ENCODE measurements around the gene PIP5K1C. TPM values are rescaled to one million over a fixed set of nuclear protein-coding genes. Genes with fewer than 3 reads are reported as not detected.
"Not testable (repeated sequence)": the region's sequence is repeated elsewhere in the genome, so short reads cannot be mapped to it uniquely, and the experiment has no call there.

The PIP5K1C gene
- total RNA-seq, 1 donor from 2014 or later: 15.4 TPM

DNA sequence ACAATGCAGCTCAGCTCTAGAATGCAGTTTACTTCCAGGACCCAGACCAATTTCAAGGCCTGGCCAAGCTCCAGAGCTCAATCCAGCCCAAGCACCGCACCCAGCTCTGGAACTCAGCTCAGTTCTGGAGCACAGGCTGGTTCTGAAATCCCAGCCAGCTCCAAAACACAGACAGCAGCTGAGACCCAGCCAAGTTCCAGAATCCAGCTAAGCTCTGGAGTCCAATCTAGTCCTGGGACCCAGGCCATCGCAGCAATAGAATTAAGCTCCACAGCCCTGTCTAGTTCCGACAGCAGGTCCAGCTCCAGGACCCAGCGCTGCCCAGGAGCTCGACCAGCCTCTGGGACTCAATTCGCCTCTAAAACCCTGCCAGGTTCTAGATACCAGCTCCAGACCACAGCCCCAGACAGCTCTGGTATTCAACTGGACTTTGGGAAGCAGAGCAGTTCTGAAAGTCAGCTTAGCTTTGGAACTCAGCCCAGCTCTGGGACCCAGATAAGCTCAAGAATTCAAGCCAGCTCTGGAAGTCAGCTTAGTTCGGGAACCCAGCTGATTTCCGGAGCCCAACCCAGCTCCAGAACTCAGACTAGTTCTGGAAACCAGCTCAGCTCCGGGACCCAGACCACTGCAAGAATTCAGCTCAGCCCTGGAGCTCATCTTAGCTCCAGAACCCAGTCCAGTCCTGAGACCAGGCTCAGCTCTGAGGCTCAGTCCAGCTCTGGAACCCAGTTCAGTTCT lies 108.2 kb downstream of the PIP5K1C start:
- DNase-seq (ENCODE audit: low read depth, low spot score): no peak

DNA sequence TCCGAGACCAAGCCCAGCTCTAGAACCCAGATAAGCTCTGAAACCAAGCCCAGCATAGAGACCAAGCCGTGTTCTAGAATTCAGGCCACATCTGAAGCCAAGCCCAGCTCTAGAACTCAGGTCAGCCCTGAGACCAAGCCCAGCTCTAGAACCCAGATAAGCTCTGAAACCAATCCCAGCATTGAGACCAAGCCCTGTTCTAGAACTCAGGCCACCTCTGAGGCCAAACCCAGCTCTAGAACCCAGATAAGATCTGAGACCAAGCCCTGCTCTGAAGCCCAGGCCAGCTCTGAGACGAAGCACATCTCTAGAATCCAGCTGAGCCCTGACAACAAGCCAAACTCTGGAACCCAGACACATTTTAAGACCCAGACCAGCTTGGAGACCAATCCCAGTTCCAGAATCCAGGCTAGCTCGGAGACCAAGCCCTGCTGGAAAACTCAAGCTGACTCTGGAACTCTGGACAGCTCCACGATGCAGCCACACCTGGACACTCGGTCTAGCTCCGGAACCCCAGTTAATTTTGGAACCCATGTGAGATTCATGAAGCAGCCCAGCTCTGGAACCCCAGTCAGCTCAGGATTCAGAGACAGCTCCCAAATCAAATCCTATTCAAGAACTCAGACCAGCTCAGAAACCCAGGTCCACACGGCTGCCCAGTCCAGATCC lies 109.1 kb downstream of the PIP5K1C start:
- no peak for DNase-seq (ENCODE audit: low read depth, low spot score)

DNA sequence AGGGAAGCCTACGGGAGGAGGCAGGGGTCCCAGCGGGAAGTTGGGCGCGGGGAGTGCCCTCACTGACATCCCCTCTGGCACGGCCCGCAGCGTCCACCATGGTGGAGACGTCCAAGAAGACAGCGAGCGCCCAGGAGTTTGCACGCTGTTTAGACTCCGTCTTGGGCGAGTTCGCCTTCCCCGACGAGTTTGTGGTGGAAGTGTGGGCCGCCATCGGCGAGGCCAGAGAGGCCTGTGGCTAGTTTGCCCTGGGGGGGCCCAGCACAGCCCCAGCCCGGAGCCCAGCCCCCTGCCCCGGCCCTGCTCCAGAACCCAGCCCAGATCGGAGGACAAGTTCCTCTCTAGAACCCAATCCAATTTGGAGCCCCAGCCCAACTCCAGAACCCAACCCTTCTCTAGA lies 110.3 kb downstream of the PIP5K1C start:
- no peak for DNase-seq (ENCODE audit: low read depth, low spot score)

DNA sequence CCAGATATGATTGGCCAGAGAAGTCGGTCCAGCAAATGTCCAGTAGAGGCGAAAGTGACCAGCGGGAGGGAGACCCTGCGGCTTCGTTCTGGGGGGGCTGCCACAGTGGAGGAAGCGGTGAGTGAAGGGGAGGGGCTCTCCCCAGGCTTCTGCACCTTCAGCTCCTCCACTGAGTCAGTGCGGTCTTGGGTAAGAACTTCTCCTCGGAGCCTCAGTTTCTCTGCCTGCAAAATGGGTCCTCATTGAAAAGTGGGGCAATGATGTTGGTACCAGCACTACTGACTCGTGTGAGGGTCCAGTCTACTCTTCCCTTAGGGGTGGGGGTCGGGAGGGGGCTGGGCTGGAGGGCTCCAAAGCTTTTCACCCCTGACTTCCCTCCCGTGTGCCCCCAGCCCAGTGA lies 110.8 kb downstream of the PIP5K1C start:
- no peak for DNase-seq (ENCODE audit: low read depth, low spot score)

- no peak for DNase-seq (ENCODE audit: low read depth, low spot score)
Observed at GRCh38 chr19:3586707-3587346, 113.4 kb downstream of the PIP5K1C start.

DNA sequence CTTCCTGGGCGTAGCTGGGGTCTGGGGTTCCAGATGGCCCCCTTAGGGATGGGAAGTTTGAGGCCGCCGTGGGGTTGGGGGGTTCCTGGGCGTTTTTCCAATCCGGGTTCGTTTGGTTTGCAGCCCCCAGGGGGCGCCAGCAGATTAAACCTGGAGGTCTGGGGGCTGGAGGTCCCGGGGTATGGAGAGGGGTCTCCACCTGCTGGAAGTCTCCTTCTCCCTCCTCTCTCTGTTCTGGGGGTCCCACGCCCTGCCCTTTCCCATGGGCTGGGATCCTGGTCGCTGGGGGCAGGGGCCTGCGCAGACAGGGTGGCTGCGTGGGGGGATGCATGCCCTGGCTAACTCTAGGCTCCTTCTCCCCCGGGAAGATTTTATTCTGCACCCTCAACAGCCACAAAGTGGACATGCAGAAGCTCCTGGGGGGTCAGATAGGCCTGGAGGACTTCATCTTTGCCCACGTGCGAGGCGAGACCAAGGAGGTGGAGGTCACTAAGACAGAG lies 114.1 kb downstream of the PIP5K1C start:
- no peak for DNase-seq (ENCODE audit: low read depth, low spot score)

GRCh38 chr19:3585301-3586126 lies 114.8 kb downstream of the PIP5K1C start, which contains the start of gene GIPC3:
Gene GIPC3, plus strand, starts transcription at chr19:3585478. Its CDS starts 120 bp downstream, at chr19:3585598.
- no peak for DNase-seq (ENCODE audit: low read depth, low spot score)

- DNase-seq (ENCODE audit: low read depth, low spot score): not testable (repeated sequence)
Observed at GRCh38 chr19:3584036-3584802, 116.0 kb downstream of the PIP5K1C start.

DNA sequence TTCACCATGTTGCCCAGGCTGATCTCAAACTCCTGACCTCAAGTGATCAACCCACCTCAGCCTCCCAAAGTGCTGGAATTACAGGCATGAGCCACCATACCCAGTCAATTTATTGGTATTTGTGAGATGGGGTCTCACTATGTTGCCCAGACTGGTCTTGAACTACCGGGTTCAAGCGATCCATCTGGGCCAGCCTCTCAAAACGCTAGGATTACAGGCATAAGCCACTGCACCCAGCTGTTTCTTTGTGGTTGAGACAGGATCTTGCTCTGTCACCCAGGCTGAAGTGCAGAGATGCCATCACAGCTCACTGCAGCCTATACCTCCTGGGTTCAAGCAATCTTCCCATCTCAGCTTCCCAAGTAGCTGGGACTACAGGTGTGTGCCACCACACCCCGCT lies 118.5 kb downstream of the PIP5K1C start:
- DNase-seq (ENCODE audit: low read depth, low spot score): not testable (repeated sequence)

Other genes with a start within 250 kb of the PIP5K1C start
- gene SMIM24, start 219.9 kb downstream of the PIP5K1C start, total RNA-seq: not detected in 2 replicates
- gene SMIM44, start 217.0 kb downstream of the PIP5K1C start, total RNA-seq: not detected in 2 replicates
- 15.6 and 22.4 TPM in 2 replicates for gene DOHH, start 199.8 kb downstream of the PIP5K1C start, total RNA-seq
- 46.1 and 46.6 TPM in 2 replicates for gene FZR1, start 194.2 kb downstream of the PIP5K1C start, total RNA-seq
- not detected in 2 replicates for gene TEKTIP1, start 161.3 kb downstream of the PIP5K1C start, total RNA-seq
- gene MFSD12, start 142.9 kb downstream of the PIP5K1C start, total RNA-seq: 65.7 and 72.8 TPM in 2 replicates
- gene HMG20B, start 127.5 kb downstream of the PIP5K1C start, total RNA-seq: 91.2 and 99.7 TPM in 2 replicates
- 0.18 and 0.53 TPM in 2 replicates for gene GIPC3, start 115.0 kb downstream of the PIP5K1C start, total RNA-seq
- gene TBXA2R, start 93.6 kb downstream of the PIP5K1C start, total RNA-seq: 0.66 and 0.67 TPM in 2 replicates
- gene CACTIN, start 73.7 kb downstream of the PIP5K1C start, total RNA-seq: 33.8 and 41.9 TPM in 2 replicates
- not detected in 2 replicates for gene TJP3, start 7.9 kb upstream of the PIP5K1C start, total RNA-seq
- 17.5 and 29.0 TPM in 2 replicates for gene APBA3, start 61.2 kb upstream of the PIP5K1C start, total RNA-seq
- 41.2 and 49.6 TPM in 2 replicates for gene MRPL54, start 62.2 kb upstream of the PIP5K1C start, total RNA-seq
- gene RAX2, start 71.8 kb upstream of the PIP5K1C start, total RNA-seq: not detected in 2 replicates
- under 0.01 TPM in 1 of 2 replicates, not detected in the other for gene MATK, start 85.9 kb upstream of the PIP5K1C start, total RNA-seq
- gene ZFR2, start 168.6 kb upstream of the PIP5K1C start, total RNA-seq: not detected in 2 replicates
- not detected in 2 replicates for gene ATCAY, start 180.2 kb upstream of the PIP5K1C start, total RNA-seq
- gene NMRK2, start 232.6 kb upstream of the PIP5K1C start, total RNA-seq: not detected in 2 replicates